Fibroblast of skin of right biceps (primary cell): ENCODE measurements around the gene PDGFA.

ENCODE experiments used
- DNase-seq: peaks from one replicate; pipeline ENCODE4 v3.0.0-alpha.2; 2013

PDGFA gene

DNA sequence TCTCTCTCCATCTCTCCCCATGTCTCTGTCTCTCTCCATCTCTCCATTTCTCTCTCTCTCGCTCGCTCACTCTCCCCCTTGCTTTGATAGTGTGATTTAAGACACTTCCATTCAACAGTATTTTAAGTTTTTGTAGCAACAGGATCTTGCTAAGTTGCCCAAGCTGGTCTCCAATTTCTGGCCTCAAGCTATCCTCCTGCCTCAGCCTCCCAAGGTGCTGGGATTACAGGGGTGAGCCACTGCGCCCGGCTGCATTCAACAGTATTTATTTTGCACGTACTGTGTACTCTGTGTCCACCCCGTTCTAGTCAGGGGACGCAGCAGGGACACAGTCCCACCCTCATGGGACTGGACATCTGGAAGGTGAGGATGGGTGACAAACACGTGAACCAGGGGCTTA is 14.4 kb upstream of the PDGFA start:
- DNase-seq = no peak

DNA sequence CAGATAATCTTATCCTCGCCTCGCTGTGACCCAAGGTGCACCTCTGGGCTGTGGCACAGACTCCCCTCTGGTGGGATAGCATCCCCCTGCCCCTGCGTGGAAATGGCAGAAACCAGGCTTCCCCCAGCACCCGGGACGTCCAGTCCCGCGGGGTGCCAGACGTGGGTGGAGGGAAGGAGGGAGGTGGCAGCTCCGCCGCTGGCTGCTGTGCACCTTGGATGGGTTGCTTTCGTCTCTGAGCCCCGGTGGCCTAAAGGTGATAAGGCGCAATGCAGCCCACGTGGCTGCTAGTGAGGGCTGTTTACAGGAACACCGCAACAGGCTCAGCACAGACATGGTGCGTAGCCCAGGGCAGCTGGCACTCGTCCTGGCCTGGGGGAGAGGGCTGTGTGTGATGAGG is 13.6 kb upstream of the PDGFA start:
- DNase-seq = no peak

DNA sequence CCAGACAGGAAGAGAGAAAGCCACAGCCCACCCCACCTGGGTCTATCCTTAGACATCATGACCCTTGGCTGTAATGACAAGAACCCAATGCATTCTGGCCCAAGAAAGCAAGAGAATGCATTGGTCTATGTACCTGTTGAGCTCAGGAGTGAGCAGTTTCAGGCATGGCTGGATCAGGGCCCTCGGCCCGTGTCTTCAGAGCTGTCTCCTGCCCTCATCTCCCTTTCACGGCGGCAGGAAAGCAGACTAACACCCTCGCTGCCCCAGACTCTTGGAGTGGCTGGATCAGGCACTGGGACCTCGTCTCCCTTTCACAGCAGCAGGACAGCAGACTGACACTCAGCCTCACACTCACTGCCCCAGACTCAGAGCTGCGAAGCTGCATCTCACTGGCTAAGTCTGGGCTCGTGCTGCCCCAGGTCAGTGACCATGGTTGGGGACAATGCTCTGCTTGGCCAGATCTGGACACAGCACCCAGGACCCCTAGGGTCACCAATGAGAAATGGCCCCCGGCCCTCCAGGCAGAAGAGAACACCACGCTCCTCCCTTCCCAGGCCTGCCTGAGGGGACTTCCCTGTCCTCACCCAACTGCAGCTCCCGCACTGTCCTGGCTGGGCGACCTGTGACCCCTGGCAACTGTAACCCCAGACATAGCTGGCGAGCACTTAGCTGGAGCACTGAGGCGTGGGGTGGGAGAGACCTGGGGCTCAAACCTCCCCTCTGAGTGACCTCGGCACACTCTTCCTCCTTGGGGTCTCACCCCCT is 12.9 kb upstream of the PDGFA start:
- DNase-seq = no peak

DNA sequence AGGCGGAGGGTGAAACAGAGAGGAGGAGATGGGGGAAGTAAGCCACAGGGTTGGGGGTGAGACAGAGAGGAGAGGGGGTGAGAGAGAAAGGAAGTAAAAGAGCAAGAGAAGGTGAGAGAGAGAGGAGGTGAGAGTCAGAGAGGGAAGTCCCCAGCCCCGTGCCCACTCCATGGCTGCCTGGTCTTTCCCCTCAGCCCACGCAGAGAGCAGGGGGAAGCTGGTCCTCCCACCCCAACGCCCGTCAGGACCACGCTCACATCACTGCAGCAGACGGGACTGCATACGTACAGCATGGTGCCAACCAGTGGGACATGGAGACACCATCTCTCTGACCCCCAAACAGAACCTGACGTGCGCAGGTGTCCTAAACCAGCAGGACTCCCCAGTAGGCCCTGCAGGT is 12.1 kb upstream of the PDGFA start:
- no peak for DNase-seq

DNA sequence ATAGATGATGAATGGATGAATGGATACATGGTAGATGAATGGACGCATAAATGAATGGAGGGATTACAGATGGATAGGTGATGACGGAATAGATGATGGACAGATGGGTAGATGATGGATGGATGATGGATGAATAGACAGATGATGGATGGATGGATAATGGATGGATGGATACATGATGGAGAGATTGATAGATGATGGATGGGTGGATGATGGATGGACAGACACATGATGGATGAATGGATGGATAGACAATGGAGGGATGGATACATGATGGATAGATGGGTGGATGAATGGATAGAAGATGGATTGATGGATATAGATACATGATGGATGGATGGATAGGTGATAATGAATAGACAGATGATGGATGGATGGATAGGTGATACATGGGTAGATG is 8.8 kb upstream of the PDGFA start:
- DNase-seq = no peak

DNA sequence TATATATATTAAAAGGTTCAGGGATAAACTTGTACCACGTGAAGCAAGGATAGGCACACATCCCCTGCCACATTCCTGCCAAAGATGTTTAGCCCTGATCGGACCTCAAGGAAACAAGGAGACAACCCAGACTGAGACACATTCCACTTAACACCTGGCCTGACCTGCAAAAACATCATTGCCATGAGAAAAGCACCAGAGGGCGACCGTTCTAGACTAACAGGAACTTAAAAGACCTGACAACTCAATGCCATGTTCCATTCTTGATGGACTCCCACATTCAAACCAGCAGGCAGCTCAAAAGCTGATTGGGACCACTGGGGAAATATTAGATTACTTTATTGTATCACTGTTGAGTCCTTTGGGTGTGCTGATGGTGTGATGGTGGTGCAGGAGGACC is 8.1 kb upstream of the PDGFA start:
- no peak for DNase-seq

DNA sequence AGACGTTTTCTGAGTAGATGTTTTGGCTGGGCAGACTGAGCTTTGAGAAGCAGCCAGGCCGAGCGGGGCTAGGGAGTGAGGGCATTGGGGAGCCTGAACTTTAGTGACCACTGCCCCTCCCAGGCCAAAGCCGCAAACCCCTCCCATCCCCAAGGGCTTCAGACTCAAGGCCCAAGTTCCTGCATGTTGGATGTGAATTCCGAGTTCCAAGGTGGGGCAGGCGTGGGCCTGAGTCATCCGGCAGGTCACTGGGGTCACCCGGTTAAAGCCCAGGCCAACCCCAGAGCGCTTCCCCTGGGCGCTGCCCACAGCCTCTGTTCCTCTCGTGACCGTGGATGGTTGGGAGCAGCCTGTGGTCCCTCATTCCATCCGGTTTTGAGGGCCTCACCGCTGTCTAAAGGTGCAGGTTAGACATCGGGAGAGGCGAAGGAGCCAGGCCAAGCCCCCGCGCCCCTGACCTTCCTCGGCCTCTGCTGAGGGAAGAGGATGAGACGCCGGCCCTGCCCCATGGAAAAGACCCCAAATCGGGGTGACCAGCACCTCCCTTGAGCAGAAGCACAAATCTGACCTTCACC is 6.9 kb upstream of the PDGFA start:
- no peak for DNase-seq

DNA sequence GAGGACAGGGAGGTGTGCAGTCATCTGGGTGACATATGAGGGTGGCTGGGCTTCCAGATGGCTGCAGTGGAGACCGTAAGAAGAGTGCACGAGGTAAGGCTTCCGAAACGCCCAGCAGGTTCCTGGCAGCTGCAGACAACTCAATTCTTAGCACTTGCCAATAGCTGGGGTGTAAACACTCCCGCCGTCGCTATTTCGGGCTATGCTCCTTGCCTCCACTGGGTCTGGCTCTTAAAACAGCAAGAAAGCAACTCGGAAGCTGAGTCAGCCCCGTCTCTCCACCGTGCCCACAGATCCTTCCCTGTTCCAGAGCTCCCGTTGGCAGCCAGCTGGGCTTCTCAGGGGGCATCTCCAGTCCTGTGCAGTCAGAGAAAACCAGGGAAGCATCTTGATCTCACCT is 6.1 kb upstream of the PDGFA start:
- no peak for DNase-seq

DNA sequence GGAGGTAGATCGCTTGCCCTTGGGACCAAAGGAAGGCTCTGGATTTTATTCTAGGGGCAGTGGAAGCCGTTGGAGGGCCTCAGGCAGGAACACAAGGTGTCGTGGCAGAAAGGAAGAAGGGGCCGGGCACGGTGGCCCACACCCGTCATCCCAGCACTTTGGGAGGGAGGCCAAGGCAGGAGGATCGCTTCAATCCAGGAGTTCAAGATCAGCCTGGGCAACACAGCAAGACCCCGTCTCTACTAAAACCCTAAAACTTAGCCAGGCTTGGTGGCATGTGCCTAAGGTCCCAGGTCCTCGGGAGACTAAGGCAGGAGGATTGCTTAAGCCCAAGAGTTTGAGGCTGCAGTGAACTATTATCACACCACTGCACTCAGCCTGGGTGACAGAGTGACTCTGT is 5.2 kb upstream of the PDGFA start:
- DNase-seq = no peak

DNA sequence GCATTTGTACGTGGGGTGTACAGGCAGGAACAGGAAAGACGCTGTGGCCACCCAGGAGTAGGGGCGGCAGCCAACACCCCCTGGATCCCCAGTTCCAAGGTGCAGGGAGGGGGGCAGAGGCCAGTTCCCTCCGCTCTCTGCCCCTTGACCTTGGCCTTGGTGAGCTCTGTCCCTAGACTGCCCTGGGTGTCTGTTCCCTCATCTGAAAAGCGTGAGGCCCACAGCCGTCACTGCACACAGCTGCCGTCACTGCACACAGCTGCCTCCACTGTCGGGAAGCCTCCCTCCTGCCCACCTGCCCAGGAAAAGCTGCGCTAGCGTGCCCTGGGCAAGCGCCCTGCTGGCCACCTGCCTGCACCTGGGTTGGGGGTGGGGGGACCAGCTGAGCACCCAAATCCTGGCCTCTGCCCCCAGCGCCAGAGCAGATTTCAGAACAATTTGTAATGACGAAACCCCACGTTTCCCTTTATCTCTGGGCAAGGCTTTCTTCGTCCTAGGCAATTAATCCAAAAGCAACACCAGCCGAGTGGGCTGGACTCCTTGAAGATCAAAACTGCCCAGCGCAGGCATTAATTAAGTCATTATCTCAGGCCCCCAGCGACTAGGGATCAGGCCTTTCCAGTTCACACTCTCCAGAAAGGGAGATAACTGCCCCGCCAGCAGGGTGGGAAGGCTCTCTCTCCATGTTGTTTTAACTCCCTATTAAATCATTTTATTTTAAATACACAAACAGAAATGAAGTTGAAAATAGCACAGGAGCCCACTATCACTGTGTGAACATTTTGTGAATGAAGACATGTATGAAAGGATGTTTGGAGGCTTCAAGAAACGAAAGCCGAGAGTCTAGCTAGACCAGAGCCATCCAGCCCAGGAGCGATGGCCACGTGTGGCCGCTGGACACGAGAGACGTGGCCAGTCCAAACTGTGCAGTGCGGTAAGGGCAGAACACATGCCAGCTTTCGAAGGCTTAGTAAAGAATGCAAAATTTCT is 4.0 kb upstream of the PDGFA start:
- no peak for DNase-seq

DNA sequence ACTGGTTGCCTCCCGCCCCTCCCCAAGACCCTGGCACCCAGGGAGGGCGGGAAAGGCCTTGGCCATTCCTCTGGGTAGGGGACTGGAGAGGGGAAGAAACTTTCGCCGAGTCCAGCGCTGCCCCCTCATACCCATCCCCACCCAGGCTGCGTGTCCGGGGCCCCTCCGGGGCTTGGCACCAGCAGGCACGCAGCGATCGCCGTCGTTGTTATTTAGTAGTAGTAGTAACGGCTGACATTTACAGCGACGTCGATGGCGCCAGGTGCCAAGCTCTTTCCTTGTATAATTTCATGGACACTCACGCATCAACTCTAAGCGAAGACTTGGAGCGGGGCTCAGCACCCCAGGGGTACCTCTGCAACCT is 3.3 kb upstream of the PDGFA start:
- no peak for DNase-seq

DNA sequence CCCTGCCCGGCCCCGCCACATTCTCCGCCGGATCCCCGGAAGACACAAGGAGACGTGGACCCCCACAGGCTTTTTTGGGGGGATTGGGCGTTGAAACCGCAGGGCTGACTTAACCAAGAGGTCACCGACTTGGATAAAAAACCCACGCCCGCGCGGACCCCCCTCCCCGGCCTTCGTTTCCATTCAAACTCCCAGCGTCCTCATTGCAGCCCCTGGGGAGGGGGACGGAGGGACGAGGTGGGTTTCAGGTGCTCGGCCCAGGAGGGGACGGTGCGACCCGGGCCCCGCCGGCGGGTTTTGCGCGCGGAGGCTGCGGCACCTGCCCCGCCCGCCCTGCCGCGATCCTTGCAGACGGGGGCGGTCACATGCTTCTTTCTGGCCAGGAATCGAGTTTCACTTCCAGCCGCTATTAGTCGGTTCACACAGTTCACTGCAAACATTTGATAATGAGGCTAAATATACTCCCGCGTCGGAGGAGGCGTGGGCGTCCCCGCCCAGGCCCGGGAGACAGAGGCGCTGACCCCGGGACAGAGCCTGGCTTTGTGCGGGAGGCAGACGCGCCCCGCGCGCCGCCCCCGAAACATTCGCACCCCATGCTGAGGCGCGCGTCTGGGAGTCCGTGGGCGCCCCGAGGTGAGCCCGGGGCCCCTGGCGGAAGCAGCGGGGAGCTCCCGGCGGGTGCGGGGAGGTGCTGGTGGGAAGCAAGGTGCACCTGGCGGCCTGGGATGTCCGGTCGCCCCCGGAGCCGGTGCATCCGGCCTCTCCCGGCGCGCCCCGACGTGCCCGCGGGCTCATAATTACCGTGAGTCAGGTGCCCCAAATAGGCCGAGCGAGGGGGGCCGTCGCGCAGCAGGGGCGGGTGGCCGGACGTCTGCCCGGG is 2.7 kb upstream of the PDGFA start:
- DNase-seq = no peak

DNA sequence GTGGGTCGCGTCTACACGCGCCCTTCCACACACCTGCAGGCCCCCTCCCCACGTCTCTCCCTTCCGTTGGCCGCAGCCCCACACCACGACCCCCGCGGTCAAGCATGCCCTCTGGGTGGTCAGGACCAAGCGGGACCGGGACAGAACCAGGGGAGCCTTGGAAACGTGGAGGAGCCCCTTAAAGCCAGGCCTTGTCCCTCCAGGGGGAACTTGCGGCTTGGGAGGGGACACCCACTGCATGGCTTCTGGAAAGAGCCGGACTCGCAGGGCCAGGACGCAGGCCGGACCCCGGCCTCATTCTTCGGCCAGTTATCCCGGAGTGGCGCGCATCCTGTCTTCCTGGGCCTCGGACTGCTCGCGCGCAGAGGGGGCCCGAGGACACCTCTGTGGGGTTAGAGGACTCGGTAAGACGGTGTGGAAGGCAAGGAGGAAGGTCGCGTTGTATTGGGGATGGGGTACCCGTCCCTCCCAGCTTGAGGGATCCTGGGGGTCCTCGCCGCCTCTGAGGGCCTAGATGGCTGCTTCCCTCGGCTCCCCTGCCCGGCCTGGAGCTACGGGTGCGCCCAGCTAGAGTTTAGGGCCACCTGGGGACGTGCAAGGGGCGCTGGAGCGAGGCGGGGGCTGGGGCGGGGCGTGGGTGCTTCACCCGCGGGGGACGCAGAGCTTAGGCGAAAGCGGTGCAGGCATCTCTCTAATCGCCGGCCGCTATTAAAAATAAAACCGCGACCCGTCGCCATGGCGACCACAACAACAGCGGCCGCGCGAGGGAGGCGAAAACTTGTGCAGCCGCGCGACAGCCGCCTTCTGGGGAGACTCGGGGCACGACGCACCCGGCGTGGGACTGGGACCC is 1.8 kb upstream of the PDGFA start:
- DNase-seq = peak; percentile 43

DNA sequence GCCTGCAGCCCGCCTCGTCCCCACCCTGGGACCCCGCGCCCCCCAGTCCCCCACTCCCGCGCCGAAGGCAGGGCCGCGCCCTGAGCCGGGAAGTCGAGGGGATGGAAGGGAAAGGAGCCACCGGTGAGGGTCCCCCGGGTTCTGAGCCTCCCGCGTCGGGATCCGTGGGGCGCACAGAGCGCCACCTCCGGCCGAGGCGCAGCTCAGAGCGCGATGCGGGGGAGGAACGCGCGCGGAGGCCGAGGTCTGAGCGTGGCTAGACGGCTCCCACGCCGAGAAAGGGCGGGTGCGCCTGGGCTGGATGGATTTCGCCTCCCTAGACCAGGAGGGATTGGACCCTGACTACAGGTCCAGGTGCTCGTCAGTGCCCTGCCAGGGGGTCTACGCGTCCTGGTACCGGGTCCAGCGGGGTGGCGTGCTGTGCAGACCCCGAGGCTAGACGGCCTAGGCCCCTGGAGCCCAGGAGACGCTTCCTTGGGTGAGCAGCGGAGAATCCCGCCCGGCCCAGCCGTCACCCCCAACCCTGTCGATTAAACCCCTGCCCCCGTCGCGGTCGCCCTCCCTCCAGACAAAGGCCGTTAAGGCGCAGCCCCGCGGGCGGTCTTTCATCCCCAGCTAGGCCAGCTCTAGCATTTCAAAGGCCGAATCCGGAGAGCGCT is 986 bp upstream of the PDGFA start:
- DNase-seq = no peak

DNA sequence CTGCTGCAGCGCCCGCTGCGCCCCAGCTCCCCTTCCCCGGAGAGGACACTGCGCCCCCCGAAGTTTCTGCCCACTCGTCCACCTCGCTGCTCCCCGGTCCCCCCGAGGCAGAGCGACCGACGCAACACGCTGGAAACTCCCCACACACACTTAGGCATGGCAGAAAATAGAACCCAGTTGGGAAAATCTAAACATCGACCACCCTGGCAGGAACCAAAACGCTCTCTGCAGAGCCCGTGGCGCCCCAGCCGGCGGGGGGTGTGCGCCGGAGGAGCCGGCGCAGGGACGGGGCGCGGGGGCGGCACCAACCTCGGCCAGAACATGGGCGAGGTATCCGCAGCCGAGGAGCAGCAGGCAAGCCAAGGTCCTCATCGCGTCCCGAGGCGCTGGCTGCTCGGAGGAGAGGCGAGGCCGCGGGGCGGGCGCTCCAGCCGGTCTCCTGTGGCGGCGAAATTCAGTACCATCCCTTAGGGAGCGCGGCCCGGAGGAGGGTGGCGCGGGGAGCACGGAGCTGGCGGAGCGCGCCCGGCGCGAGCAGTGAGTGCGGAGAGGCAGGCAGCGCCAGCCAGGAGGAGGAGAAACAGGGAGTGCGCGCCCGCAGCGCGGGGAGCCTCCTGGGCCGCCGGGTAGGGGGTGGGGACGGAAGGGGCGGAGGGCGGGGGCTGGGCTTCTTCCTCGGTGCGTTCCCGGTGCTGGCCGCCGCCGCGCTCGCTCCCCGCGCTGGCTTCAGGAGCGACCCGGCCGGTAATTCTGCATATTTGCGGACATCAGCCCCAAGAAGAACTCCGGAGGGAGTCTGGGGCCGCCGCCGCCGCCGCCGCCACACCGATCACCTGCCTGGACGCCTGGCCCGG is 789 bp downstream of the PDGFA start:
- DNase-seq = peak; percentile 73

DNA sequence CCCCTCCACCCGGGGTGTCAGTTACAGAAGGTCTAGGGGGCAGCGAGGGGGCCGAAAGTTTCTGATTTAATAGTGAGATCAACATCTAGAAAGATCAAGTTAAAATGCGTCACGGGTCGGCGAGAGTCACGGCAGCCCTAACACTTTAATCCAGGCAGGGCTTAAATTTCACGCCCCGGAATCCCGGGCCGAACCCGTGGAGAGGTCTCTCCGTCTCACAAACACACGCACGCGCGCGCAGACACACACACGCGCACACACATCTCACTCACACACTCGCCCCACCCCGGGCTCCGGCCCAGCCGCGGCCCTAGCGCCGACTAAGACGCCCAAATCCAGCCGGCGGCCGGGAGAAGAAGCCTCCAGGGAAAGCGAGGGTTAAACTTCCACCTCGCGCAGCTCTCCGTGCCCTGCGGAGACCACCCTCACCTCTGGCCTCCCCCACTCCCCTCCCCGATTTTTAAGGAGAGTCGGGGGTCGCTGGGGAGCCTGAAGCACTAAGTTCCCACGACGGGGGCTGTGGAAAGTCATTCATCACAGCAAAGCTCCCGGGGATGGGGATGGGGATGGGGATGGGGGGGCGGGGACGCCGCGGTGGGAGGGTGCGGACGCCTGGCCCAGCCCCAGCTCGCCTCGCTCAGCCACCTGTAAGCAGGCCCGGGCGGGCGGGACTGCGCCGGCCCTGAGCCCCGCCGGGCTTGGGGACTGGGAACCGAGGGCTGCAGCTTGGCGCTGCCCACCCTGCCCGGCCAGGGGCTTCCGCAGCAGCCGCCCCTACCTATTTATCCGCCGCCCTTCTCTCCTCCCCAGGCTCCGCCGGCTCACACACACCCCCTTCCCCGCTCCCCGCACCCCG is 1.6 kb downstream of the PDGFA start:
- DNase-seq = peak; percentile 55

DNA sequence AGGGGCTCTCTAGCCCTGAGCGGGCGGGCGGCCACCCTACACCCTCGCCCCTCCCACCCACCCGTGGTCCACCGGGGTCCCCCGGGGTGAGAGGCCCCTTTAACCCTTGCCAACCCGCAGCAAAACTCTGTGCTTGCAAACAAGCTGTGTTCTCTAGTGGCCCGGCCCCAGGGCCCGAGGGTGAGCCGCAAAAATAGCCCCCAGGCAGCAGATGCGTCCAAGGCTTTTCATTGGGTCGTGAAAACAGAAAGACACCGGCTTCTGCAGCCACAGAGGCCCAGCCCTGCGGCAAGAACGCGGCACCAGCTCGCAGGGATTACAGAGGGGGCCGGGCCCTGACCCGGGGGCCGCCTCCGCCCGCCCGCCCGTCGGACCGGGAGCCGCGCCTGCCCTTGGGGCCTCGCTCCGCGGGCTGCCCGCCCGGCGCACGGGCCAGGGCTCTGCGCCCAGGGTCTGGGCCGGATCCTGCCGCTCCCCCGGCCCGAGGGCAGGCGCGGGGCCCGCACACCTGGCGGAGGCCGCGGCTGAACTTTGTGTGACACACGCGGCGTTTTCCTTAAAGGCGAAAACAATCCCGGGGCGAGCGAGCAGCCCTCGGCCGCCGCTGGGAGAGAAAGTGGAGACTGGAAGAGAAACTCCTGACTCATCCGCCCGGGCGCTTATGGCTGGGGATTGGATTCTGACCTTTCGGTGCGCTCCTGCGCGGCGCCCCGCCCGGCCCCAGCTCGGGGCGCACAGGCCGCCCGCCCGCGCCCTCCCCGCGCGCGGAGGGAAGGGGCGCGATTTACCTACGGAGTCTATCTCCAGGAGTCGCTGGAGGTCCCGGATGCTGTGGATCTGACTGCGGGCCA is 2.8 kb downstream of the PDGFA start:
- DNase-seq = peak; percentile 81

DNA sequence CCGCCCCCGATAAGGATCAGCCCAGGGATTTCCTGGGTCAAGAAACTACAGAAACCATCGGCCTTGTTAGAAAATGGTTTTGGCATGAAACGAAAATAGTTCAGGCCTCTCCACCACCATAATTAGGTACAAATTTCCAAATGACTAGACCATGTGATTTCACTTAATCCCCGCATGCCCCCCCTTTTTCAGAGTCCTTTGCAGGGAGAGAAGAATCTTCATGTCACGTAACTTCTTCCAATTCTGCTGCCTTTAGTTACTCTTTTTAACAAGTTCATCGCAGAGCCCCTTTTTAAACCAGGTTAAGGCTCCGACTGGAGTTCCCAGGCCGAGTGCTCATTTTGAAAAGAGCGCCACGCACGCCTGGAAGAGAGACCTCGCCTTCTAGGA is 3.4 kb downstream of the PDGFA start:
- DNase-seq = peak; percentile 47
